GM21825 (cell line): ENCODE measurements around the gene GRID2.
A peak's percentile ranks its signal among the peaks of the same experiment; 100 is the strongest.

ENCODE experiments used
- ATAC-seq: cut with Tn5 transposase; IDR thresholded peaks from one replicate; pipeline ENCODE4 v1.9.1; 2021; ENCODE audit warnings: mild to moderate bottlenecking, moderate library complexity; ENCODE audit not compliant: unreplicated experiment

The GRID2 gene

DNA sequence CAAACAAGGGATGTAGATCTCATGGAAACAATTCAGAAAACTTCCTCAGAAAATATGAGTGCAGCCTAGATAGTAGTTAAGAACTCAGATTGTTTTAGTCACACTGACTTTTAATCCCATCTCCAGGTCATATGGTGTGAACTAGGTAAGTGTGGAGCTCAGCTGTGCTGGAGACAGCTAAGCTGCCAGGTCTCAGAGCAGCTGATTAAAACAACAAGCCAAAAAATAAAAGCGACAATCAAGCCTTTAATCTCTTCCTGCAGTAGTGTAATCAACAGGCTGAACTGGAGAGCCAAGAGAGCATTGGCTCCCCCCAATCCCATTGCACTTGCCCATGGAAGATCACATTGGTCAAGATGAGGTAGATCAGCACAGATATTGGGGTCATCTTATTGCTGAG lies 1426.5 kb downstream of the GRID2 start:
- ATAC-seq: no peak

GRCh38 chr4:93730760-93731159 lies 1427.0 kb downstream of the GRID2 start:
- ATAC-seq: no peak

GRCh38 chr4:93731456-93731855 lies 1427.7 kb downstream of the GRID2 start:
- ATAC-seq: no peak

GRCh38 chr4:93732509-93732908 lies 1428.7 kb downstream of the GRID2 start:
- no peak for ATAC-seq

GRCh38 chr4:93740890-93741289 lies 1437.1 kb downstream of the GRID2 start:
- no peak for ATAC-seq

DNA sequence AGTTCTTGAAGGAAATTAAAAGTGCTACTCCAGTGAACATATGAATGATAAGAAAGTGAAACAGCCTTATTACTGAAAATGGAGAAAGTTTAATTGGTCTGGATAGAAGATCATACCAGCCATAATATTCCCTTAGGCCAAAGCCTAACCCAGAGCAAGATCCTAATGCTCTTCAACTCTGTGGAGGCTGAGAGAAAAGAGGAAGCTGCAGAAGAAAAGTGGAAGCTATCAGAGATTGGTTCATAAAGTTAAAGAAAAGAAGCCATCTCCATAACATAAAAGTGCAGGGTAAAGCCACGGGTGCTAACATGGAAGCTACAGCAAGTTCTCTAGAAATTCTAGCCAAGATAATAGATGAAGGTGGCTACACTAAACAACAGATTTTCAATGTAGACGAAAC lies 1439.3 kb downstream of the GRID2 start:
- ATAC-seq: no peak

- ATAC-seq: no peak
Observed at GRCh38 chr4:93743635-93744034, 1439.9 kb downstream of the GRID2 start.

DNA sequence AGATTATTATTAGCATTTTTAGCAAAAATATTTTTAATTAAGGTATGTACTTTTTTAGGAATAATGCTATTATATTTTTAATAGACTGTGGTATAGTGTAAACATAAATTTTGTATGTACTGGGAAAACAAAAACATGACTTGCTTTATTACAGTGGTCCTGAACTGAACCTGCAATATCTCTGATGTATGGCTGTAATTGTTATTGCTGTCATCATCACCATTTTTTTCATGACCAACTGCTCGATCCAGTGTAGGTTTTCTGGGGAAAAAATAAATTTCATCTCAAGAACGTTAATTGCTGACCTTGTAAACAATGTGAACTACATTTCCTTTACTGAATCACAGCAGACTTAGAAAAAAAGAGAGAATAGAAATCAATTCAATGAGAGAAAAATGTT lies 1441.2 kb downstream of the GRID2 start:
- no peak for ATAC-seq

- ATAC-seq: no peak
Observed at GRCh38 chr4:93746031-93746430, 1442.3 kb downstream of the GRID2 start.

- no peak for ATAC-seq
Observed at GRCh38 chr4:93747220-93747619, 1443.5 kb downstream of the GRID2 start.

DNA sequence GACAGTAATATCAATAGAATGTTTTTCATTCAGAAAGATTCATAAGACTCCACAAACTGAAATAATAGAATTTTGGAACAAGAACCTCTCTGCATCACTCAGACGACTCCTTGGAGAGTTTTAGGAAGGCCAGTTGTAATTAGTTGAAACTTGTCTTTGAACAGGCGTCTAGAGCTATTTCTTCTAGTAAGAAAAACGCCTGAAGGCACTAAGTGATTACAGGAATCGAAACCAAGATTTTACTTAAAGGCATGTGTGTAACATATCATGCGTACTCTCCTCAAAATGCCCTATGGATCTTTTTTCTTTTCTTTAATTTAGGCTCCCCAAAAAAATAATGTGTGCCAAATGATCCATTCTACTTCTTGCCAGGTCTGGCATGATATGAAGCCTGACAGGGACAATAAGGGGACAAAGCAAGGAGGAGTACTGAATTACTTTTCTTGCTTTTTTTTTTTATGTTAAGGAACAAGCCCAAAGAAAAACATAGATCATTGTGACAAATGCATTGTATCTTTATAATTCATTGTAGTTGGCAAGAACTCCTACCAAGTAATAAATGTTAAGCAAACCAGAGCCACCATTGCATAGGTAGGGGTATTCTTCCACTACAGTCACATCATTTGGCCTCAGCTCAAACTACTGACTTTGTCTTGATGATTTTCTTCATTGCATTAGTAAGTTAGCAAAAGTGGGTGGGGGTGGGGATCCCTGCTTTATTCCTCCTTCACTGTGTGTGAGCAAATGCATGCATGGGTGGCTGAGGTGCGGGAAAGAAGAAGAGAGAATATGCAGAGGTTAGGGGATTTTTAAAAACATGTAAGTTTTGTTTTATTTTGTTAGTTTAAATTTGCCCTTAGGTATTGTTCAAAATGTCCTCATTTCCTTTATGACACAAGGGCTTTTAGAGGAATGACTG lies 1444.9 kb downstream of the GRID2 start:
- peak; percentile 33 for ATAC-seq

DNA sequence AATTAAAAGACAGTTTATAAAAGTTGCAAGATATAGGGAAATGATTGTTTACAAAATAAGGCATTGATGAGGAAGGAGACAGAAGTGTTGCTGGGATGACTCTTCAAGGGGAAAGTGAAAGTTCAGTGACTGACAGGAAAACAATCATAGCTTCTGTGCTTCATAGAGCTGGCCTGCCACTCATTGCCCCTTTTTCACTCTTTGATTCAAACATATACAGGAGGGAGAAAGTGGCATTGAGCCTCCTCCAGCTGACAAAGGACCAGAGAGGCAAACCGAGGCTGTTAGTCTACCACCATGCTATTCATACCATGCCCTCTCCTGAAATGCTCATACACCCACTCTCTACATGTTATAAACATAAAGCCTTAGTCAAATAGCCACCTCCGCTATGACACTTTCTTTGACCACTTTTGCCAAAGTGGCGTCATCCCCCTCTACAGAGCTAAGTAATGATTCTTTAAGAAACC lies 1445.6 kb downstream of the GRID2 start:
- ATAC-seq: peak; percentile 80

DNA sequence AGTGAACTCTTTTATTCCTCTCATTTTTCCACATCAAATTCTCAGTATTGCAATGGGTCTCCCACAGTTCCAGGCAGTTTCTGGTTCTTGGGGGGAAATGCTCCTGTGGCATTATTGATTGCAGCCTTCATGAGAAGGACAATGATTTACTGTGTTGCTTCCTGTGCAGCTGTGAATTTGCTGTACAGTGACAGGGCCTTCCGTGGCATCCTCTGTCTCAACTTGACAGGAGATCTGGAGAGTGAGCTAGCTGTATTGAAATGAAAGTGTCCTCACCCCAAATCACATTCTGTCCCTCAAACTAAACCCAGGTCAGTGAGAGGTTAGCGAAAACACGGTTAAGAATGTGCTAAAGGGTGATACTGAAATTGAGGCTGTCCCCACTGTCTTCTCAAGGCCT lies 1447.6 kb downstream of the GRID2 start:
- peak; percentile 48 for ATAC-seq

GRCh38 chr4:93756101-93756500 lies 1452.3 kb downstream of the GRID2 start:
- ATAC-seq: no peak

DNA sequence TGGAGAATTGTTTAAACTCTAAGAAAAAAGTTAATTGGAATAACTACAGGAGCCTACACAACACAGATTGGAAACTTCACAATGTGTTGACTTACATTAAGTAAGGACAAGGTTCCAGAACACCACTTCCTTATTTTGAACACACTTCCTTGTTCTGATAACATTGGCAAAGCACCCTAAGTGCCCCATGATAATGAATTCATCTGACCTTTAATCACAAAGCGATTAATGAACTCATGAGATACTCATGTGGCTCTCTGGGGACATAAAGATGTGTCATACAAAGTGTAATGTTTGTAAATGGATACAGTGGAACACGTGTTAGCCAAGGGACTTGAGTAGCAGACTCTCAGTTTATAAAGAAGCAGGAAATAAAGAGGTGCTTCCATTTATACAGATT lies 1455.7 kb downstream of the GRID2 start:
- no peak for ATAC-seq

GRCh38 chr4:93760284-93760683 lies 1456.5 kb downstream of the GRID2 start:
- ATAC-seq: no peak

DNA sequence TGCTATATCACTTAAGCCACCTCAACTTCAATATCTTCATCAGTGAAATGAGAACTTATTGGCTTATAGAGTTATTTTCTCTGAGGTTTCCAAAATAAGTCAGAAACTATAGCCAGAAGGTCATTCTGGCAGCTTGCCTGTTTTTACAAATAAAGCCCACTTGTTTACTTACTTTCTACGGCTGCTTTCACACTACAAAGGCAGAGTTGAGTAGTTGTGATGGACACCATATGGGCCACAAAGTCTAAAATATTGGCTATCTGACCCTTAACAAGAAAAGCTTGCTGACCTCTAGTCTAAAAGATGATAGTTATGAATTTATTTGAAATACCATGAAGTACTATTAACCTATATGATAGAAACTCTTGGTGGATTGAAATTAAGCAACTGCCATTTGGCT lies 1457.5 kb downstream of the GRID2 start:
- ATAC-seq: no peak

- ATAC-seq: peak; percentile 74
Observed at GRCh38 chr4:93764639-93765246, 1461.0 kb downstream of the GRID2 start.

DNA sequence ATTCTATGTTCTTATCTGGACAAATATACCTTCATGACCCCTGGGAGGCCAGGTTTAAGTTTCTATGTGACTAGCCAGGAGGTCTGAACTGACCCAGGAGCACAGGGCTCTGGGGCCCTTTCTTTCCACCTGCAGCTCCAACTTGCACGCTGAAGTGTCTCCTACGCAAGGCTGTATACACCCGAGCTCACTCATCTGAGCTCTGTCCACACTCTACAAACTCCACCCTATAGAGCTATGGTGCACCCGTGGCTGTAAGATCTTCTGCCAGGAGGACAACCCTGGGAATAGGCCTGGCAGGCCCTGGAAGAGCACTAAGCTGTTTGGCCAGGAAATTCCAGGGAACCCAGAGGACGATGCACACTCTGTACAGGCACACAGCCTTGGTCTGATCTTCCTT lies 1464.2 kb downstream of the GRID2 start:
- ATAC-seq: no peak

- ATAC-seq: no peak
Observed at GRCh38 chr4:93770201-93770600, 1466.4 kb downstream of the GRID2 start.

DNA sequence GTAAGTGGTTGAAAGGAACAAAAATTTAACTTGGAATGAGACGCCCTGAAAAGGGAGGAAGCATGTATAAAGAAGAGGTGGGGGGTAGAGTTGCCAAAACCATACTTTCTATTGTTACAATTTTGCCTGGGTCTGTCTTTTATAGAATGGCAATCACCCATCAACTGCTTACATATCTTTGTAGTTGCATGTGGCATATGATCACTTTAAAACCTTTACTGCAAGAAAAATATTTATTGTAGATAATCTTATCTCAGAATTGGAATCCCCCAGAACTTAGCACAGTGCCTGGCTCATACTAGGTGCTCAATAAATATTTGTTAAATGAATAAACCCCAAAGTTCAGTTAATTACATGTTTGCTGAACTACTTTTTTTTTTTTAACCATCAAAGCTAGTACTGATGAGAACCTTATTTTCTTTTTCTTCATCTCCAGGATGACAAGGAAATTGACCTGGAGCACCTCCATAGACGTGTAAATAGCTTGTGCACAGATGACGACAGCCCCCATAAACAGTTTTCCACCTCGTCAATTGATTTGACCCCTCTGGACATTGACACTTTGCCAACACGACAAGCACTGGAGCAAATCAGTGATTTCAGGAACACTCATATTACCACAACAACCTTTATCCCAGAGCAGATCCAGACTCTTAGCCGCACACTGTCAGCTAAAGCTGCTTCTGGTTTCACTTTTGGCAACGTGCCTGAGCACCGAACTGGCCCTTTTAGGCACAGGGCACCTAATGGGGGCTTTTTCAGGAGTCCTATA lies 1468.1 kb downstream of the GRID2 start:
- ATAC-seq: no peak

DNA sequence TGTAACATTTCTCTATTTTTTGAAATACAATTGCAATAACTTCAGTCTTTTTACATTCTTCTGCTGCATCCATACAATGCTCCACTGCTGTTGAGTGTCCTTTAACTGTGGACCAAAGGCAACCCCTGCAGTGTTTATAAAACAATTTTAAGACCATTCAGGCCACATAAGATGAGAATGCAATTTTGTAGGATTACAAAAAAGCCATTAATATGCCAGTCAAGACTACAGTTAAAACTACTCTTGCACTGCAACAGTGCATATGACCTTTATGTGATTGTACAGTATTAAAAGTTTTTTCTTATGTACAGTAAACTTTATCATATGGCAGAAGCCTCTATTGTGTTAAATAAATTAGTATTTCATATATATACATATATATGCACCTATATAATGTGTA lies 1469.1 kb downstream of the GRID2 start:
- no peak for ATAC-seq
